Activated T-helper 2 cell treated with anti-CD3 and anti-CD28 coated beads, Interferon-gamma antibody, Interleukin-2, Interleukin-4, amounts not matched to agents 10 μg/mL and 5 μg/mL and 100 μg/mL, durations not matched to agents 14 hours and 24 hours and 36 hours (primary cell): ENCODE results near the gene PTPRZ1. TPM values are rescaled to one million over a fixed set of nuclear protein-coding genes. Genes with fewer than 3 reads are reported as not detected.

Experiments
- DNase-seq: peaks from one replicate; pipeline ENCODE4 v3.0.0; 2021; ENCODE audit warnings: low spot score
- H3K27ac Mint-ChIP-seq: one replicate; pipeline ENCODE4 v1.8.0; 2021; ENCODE audit warnings: mixed read lengths
- H3K27me3 Mint-ChIP-seq: one replicate; pipeline ENCODE4 v1.8.0; 2021; ENCODE audit warnings: low read depth, mixed read lengths
- H3K36me3 Mint-ChIP-seq: one replicate; pipeline ENCODE4 v1.8.0; 2021; ENCODE audit warnings: low read depth, mixed read lengths
- H3K4me1 Mint-ChIP-seq: one replicate; pipeline ENCODE4 v1.8.0; 2021; ENCODE audit warnings: low read depth, mixed read lengths
- H3K4me3 Mint-ChIP-seq: one replicate; pipeline ENCODE4 v1.8.0; 2021; ENCODE audit warnings: low read depth, mild to moderate bottlenecking, moderate library complexity, mixed read lengths
- H3K9me3 Mint-ChIP-seq: one replicate; pipeline ENCODE4 v1.8.0; 2021; ENCODE audit warnings: mixed read lengths
- intact Hi-C: fragments of 100-400 bp; cut with micrococcal nuclease; formaldehyde crosslinking; loops from one replicate; pipeline ENCODE4 v1.15.1; 2023
- total RNA-seq: library from RNA; stranded (reverse); gene quantifications from 2 replicates; pipeline ENCODE4 v1.2.3, GENCODE V29; 2022

PTPRZ1 gene
- total RNA-seq = not detected in 2 replicates

DNA sequence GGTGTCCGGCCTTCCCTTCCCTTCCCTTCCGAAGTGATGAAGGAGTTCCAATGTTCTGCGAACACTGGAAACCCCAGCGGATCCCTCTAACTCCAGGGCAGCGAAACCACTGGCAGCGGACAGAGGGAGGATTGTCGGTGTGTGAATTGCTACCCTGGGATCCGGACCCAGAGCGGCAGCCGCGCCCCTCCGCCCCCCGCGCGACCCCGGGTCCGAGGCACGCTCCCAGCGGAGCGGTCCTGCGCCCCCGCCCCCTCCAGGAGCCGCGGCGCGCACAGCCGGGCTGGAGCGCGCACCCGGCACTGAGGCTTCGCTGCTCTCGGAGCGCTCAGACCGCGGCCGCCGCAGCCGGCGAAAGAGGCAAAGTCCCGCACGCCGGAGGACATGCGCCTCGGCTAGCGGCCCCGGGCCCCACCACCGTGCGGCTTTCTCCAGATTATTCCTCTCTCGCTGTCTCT, at the start of gene PTPRZ1:
Gene PTPRZ1, plus strand, starts transcription at position 331 of the 458 bp plus-strand sequence. CDS start 339 bp downstream, outside the sequence.
- Mint-ChIP-seq H3K36me3 (no peaks in the 10 kb centered on the region), H3K27me3 (peaks cover 43% of the 10 kb centered on the region), H3K4me1 (peaks cover 2% of the 10 kb centered on the region), H3K27ac (no peak within 1 kb of the TSS), H3K4me3 (peak within 1 kb of the TSS; percentile 38), H3K9me3 (no peaks in the 10 kb centered on the region)
- no peak for DNase-seq
- intact Hi-C loops = loop anchor here (10.0 kb wide), 1 partner anchor 432 kb away; the partner anchor contains the start of gene FEZF1

DNA sequence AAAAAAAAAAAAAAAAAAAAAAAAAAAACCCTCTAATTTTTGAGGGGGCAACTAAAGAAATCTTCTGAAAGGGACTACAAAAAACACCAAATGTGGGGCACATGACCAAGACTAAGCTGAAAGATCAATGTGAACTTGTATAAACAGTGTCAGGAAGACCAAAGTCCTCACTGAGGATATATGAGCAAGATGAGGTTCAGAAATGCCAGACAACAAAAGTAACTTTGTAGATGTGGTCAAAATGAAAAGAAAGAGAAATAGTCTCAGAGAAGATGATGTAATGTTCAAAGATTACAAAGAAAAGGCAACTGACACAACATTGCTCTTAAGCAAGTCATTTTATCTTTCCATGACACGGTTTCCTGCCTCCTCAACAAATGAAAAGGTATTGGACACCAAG, 48.7 kb upstream of the PTPRZ1 start:
- intact Hi-C loops = no loop called here
- Mint-ChIP-seq H3K4me1 (no peaks in the 10 kb centered on the region), H3K27ac (no peak overlapping the region), H3K9me3 (no peaks in the 10 kb centered on the region), H3K36me3 (no peaks in the 10 kb centered on the region), H3K27me3 (no peaks in the 10 kb centered on the region), H3K4me3 (no peak overlapping the region)
- DNase-seq = no peak

DNA sequence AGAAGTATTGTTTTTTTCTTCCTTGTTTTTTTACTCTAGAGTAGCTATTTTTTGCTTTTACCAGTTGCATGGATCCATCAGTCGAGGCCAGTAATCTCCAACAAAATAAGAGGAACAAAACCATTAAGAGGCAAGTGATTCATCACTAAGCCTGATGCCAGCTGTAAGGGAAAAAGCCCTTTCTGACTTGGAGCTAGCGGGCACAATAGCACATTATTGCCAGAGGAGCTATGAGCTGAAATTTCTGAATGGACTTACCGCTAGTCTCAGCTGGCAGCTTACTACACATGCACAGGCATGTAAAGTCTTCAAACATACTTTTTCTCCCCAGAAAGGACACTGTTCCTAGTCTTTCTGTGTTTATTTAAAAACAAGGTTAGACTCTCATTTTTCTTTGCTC, 41.6 kb upstream of the PTPRZ1 start:
- no peaks in the 10 kb centered on the region for H3K36me3 Mint-ChIP-seq
- H3K9me3 Mint-ChIP-seq = no peaks in the 10 kb centered on the region
- no peaks in the 10 kb centered on the region for H3K4me1 Mint-ChIP-seq
- no peaks in the 10 kb centered on the region for H3K27me3 Mint-ChIP-seq
- no peak overlapping the region for H3K27ac Mint-ChIP-seq
- DNase-seq = no peak
- no peak overlapping the region for H3K4me3 Mint-ChIP-seq
- intact Hi-C loops = no loop called here

DNA sequence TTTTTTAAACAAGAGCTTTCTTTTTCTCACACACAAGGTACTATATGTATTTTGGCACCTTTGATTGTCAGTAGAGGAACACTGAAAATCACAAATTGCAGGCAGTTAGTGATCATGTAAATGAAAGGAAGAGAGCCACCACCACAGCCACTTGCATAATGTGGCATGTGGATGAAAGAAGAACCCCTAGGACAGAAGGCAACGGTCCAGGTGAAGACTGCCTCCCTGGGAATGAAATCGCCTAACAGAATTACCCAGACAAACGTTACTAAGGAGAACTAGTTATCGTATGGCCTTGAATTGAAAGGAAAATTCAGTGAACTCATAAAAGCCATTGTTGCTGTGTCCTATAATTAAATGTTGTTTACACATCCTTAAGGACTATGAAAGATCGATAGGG, 41.2 kb upstream of the PTPRZ1 start:
- no peaks in the 10 kb centered on the region for H3K4me1 Mint-ChIP-seq
- H3K4me3 Mint-ChIP-seq = no peak overlapping the region
- no peak for DNase-seq
- H3K9me3 Mint-ChIP-seq = no peaks in the 10 kb centered on the region
- H3K27ac Mint-ChIP-seq = no peak overlapping the region
- intact Hi-C loops = no loop called here
- H3K36me3 Mint-ChIP-seq = no peaks in the 10 kb centered on the region
- no peaks in the 10 kb centered on the region for H3K27me3 Mint-ChIP-seq

DNA sequence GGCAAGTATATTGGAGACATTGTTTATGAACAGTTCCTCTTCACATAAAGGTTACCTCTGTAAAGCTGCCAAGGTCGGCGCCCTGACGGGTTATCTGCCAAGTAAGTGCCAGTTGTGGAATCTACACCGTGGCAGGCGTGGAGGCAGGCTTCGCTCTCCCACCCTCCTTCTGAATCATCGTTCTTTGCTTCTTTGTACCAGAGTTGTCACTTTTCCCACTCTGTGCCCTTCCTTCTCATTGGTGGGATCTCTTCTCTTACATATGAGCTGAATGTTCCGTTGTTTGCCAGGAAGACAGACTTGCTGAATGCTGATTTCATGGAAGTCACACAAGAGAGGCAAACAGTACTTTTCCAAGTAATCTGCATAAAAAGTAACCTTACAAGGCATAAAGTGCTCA, 40.6 kb upstream of the PTPRZ1 start:
- Mint-ChIP-seq H3K27me3 (no peaks in the 10 kb centered on the region), H3K36me3 (no peaks in the 10 kb centered on the region), H3K27ac (no peak overlapping the region), H3K4me1 (no peaks in the 10 kb centered on the region), H3K9me3 (no peaks in the 10 kb centered on the region), H3K4me3 (no peak overlapping the region)
- no peak for DNase-seq
- intact Hi-C loops = no loop called here

DNA sequence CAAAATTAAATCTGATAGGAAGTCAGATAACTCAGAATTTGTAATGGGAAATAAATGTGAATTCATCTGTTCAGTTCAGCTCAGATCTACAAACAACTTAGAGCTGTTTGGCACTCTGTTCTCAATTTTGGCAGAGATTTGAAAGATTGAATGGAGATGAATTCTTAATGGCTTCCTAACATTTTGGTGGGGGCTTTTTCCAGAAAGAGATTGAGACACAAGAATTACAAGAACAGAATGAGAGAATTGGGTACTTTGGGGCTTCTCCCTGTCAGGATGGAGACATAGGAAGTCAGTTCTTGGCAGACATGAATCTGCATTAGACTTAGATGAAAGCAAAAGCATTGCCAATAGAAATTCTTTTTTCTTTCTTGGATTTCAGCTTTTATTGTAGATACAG, 39.0 kb upstream of the PTPRZ1 start:
- Mint-ChIP-seq H3K9me3 (no peaks in the 10 kb centered on the region), H3K27me3 (no peaks in the 10 kb centered on the region), H3K27ac (no peak overlapping the region), H3K4me1 (no peaks in the 10 kb centered on the region), H3K36me3 (no peaks in the 10 kb centered on the region), H3K4me3 (no peak overlapping the region)
- no peak for DNase-seq
- intact Hi-C loops = no loop called here

DNA sequence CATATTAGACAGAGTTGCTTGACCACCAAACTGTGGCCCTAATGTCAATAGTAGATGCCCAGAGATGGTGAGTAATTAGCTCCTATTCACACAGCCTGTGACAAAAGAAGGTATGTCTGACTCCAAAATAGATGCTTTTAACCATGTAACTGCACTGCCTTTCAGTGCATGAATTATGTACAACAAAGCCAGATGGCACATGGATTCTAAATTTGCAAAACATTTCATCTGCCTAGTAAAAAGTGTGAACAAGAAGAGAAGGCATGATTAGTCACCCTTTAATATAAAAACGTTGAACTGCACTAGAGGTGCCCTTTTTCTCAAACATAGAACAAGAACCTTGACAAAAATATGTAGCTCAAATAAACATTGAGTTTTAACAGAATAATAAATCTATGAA, 35.5 kb upstream of the PTPRZ1 start:
- intact Hi-C loops = no loop called here
- no peaks in the 10 kb centered on the region for H3K9me3 Mint-ChIP-seq
- H3K27me3 Mint-ChIP-seq = no peaks in the 10 kb centered on the region
- H3K36me3 Mint-ChIP-seq = no peaks in the 10 kb centered on the region
- DNase-seq = no peak
- no peak overlapping the region for H3K4me3 Mint-ChIP-seq
- no peak overlapping the region for H3K27ac Mint-ChIP-seq
- no peaks in the 10 kb centered on the region for H3K4me1 Mint-ChIP-seq

DNA sequence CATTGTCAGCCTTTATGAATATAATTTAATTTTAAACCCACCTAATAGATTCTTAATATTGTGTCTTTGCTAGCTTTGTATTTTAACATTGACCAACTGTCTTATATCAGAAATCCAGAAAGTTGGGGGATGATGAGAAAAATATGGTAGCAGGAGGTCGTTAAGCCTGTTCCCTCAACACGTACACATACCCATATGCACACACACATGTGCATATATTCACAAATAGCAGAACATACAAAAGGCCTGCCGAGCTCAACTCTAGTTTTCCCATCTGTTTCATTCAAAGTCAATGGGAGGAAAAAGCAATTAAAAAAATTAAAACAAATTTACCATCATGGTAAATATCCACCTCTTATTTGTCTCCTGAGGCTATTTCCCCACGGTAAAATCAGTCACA, 25.9 kb upstream of the PTPRZ1 start:
- no peaks in the 10 kb centered on the region for H3K27me3 Mint-ChIP-seq
- no peak overlapping the region for H3K27ac Mint-ChIP-seq

DNA sequence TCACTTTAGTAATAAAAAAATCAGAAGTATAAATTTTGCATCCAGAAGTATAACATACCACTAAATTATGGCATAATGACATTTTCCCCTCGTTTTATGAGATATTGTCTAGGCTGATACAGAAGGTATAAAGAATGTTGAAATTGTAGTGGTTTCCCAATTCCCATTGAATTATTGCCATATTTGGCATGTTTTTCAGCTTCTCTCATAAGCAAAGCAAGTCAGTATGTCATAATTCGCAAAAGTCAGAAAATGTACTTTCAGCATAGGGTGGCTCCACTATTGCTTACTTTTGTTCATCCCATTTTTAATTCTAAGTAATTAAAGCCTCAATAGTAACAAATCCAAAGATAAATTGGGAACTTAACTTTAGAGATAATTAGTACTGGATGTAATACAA, 19.7 kb upstream of the PTPRZ1 start:
- Mint-ChIP-seq H3K4me1 (no peaks in the 10 kb centered on the region), H3K27me3 (no peaks in the 10 kb centered on the region), H3K36me3 (no peaks in the 10 kb centered on the region), H3K9me3 (no peaks in the 10 kb centered on the region), H3K27ac (no peak overlapping the region), H3K4me3 (no peak overlapping the region)
- intact Hi-C loops = no loop called here
- DNase-seq = no peak

More for the DNA sequence above, 25.9 kb upstream of the PTPRZ1 start:
- no peaks in the 10 kb centered on the region for H3K36me3 Mint-ChIP-seq
- no peaks in the 10 kb centered on the region for H3K9me3 Mint-ChIP-seq
- no peak overlapping the region for H3K4me3 Mint-ChIP-seq
- H3K4me1 Mint-ChIP-seq = no peaks in the 10 kb centered on the region
- intact Hi-C loops = no loop called here
- no peak for DNase-seq

DNA sequence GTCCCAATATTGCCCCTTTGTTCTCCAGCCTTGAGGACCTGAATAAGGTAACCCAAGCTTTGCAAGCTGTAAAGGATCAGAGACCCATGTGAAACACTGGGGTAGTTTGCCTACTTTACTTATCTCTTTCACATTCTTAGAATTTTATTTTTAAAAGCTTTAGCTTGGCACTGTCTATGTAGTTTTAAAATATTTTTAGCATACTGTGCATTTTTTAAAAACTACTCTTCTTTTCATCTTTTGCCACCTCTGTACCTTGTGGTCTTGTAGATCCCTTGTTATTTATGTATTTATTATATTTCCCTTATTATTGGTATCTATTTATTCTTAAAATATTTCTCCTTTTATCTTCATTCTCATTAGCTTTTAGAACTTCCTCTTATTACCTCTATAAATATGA, 12.0 kb upstream of the PTPRZ1 start:
- intact Hi-C loops = no loop called here
- H3K9me3 Mint-ChIP-seq = no peaks in the 10 kb centered on the region
- H3K27me3 Mint-ChIP-seq = no peaks in the 10 kb centered on the region
- no peaks in the 10 kb centered on the region for H3K36me3 Mint-ChIP-seq
- H3K4me3 Mint-ChIP-seq = no peak overlapping the region
- DNase-seq = no peak
- H3K4me1 Mint-ChIP-seq = no peaks in the 10 kb centered on the region
- no peak overlapping the region for H3K27ac Mint-ChIP-seq

DNA sequence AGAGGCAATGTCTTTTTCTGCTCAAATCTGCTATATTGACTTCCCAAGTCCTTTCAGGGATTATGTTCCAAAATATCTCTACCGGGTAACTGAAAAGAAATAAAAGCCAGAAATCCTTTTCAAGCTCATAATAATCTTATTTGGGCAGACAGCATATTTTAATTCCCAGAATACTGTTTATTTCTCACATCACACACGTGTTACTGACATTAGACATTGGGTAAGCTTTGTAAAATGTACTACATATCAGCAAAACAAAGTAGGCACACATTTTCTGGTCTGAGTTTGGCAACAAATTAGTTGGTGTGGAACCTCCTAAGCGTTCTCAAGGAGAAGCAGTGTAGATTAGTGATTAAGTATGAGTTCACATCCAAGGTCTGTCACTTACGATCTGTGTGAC, 10.4 kb upstream of the PTPRZ1 start:
- H3K27me3 Mint-ChIP-seq = no peaks in the 10 kb centered on the region
- intact Hi-C loops = no loop called here
- H3K4me3 Mint-ChIP-seq = no peak overlapping the region

DNA sequence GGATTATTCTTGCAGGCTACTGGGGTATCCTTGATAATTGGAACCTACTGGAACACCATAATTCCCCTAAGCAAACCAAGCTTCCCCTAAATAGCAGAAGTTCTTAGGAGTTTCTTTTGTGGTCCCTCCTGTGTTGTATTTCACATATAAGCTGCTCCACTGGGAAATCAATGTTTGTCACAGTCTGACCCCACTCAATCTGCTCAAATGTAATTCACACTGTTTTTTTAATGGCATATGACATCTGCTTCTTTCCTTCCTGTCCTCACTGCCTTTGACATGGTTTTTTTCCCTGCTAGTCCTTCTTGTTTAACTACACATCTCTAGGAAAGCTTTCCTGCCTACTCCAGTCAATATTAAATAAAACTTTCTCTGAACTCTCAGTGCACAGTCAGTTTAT, 1.8 kb upstream of the PTPRZ1 start:
- Mint-ChIP-seq H3K27ac (no peak overlapping the region), H3K4me1 (peaks cover 2% of the 10 kb centered on the region), H3K9me3 (no peaks in the 10 kb centered on the region), H3K36me3 (no peaks in the 10 kb centered on the region), H3K27me3 (peaks cover 43% of the 10 kb centered on the region), H3K4me3 (no peak overlapping the region)
- intact Hi-C loops = loop anchor here (10.0 kb wide), 1 partner anchor 434 kb away; the partner anchor contains the start of gene FEZF1
- no peak for DNase-seq

More for the DNA sequence above, 10.4 kb upstream of the PTPRZ1 start:
- Mint-ChIP-seq H3K27ac (no peak overlapping the region), H3K36me3 (no peaks in the 10 kb centered on the region), H3K9me3 (no peaks in the 10 kb centered on the region), H3K4me1 (no peaks in the 10 kb centered on the region)
- DNase-seq = no peak

DNA sequence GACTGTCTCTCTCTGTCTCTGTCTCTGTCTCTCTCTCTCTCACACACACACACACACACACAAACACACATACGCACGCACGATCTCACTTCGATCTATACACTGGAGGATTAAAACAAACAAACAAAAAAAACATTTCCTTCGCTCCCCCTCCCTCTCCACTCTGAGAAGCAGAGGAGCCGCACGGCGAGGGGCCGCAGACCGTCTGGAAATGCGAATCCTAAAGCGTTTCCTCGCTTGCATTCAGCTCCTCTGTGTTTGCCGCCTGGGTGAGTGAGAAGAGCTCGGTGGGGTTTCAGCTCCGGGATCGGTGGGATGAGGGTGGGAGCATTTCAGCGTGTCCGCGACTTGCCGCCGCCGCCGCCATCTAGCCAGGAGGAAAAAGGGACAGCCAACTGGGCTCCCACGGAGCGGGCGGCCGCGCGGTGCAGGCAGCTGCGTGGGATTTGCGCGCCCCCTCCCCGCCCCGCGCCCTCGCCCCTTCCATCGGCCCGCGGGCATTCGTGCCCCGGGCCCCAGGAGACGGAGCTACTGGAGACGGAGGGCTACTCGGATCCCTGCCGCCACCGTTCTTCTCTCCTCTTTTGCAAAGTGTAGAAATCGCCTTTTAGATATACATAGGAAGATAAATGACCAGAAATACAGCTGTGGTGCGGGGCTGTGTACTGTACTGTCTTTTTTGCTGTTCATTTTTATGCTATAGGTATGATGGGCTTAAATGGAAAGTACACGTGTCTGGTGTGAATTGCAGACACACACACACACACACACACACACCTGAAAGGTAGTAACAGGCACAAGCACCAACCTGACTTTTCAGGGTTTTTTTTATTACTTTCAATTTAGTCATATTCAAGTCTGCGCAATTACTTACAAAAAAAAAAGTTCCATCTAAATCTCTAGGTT, 581 bp downstream of the PTPRZ1 start:
- Mint-ChIP-seq H3K4me3 (peak overlapping the region; percentile 38), H3K4me1 (peaks cover 2% of the 10 kb centered on the region), H3K27me3 (peaks cover 43% of the 10 kb centered on the region), H3K9me3 (no peaks in the 10 kb centered on the region), H3K36me3 (no peaks in the 10 kb centered on the region), H3K27ac (no peak overlapping the region)
- intact Hi-C loops = loop anchor here (10.0 kb wide), 1 partner anchor 431 kb away; the partner anchor contains the start of gene FEZF1
- no peak for DNase-seq
